GM12878 (cell line): ENCODE data around the gene EEF1A1. TPM values are rescaled to one million over a fixed set of nuclear protein-coding genes. Genes with fewer than 3 reads are reported as not detected.

ENCODE experiments used
- ATAC-seq: fragments of 200-7000 bp; cut with Tn5 transposase; 3 replicates; pipeline ENCODE4 v1.9.1; 2020; ENCODE audit warnings: mild to moderate bottlenecking, moderate library complexity
- BruUV-seq: library from RNA; stranded (reverse); fragments of 400-500 nt; replicated peaks from 2 replicates; lab custom pipeline; 2021; lab: Mats Ljungman, UMichigan
- CTCF ChIA-PET: fragments of 300-600 bp; sonication (Branson Sonifier 250); formaldehyde crosslinking; extraction: SDS; loops from one replicate; lab custom pipeline; 2021; ENCODE audit warnings: inconsistent platforms; lab: Yijun Ruan, JAX
- POLR2A ChIA-PET: fragments of 350-600 bp; formaldehyde crosslinking; extraction: SDS; loops from one replicate; lab custom pipeline; 2021; ENCODE audit warnings: inconsistent platforms; lab: Charles Lee
- RAD21 ChIA-PET: fragments of 300-600 bp; sonication (Branson Sonifier 250); formaldehyde crosslinking; loops from one replicate; lab custom pipeline; 2023; ENCODE audit warnings: antibody characterized with exemption; ENCODE audit not compliant: unreplicated experiment; lab: Charles Lee
- SMC1A ChIA-PET: fragments of 300-600 bp; sonication (Branson Sonifier 250); formaldehyde crosslinking; loops from one replicate; lab custom pipeline; 2023; ENCODE audit not compliant: unreplicated experiment, uncharacterized antibody; lab: Charles Lee
- DNase-seq: peaks from one replicate; pipeline ENCODE4 v3.0.0-alpha.2; 2011; ENCODE audit warnings: low read depth, low spot score
- FAIRE-seq: peaks from 3 replicates; lab custom pipeline; 2011; peaks lifted over from hg19 to GRCh38; lab: Jason Lieb, UNC
- H2AFZ ChIP-seq: 2 replicates; pipeline ENCODE4 v1.6.0; 2011; ENCODE audit warnings: low read depth, low read length, control low read depth; ENCODE audit not compliant: control insufficient read depth
- H3K27ac ChIP-seq: 2 replicates; pipeline ENCODE4 v1.5.1; 2011; ENCODE audit warnings: control low read depth; ENCODE audit not compliant: control insufficient read depth, insufficient read depth
- H3K27me3 ChIP-seq, 2 experiments: replicated peaks in 1 of 2; 2 replicates each; pipeline versions ENCODE4 v1.6.0 to v1.6.1; 2011; ENCODE audit warnings: low read length in 1 of 2; ENCODE audit not compliant: control insufficient read depth in 2 of 2, insufficient read depth in 2 of 2
- H3K36me3 ChIP-seq, 2 experiments: 2 replicates each; pipeline ENCODE4 v1.5.1; 2011; ENCODE audit warnings: low read length in 1 of 2; ENCODE audit not compliant: control insufficient read depth in 2 of 2, insufficient read depth in 2 of 2
- H3K4me1 ChIP-seq: 2 replicates; pipeline ENCODE4 v1.6.1; 2011; ENCODE audit warnings: mild to moderate bottlenecking, low read length, moderate library complexity, mixed read lengths; ENCODE audit not compliant: control insufficient read depth, insufficient read depth
- H3K4me2 ChIP-seq: 2 replicates; pipeline ENCODE4 v1.6.0; 2011; ENCODE audit warnings: control low read depth; ENCODE audit not compliant: control insufficient read depth, insufficient read depth
- H3K4me3 ChIP-seq: fragments of 200-600 bp; sonication (generic); 2 replicates; pipeline ENCODE4 v1.5.1; 2016
- H3K79me2 ChIP-seq: 2 replicates; pipeline ENCODE4 v1.6.0; 2011; ENCODE audit warnings: low read length; ENCODE audit not compliant: control insufficient read depth, insufficient read depth
- H3K9ac ChIP-seq: 2 replicates; pipeline ENCODE4 v1.8.0; 2011; ENCODE audit warnings: low read length, control low read depth, mixed read lengths; ENCODE audit not compliant: control insufficient read depth, insufficient read depth
- H3K9me3 ChIP-seq: replicated peaks from 3 replicates; pipeline ENCODE4 v1.5.1; 2011; ENCODE audit warnings: mild to moderate bottlenecking, low read length; ENCODE audit not compliant: control insufficient read depth, insufficient read depth
- H4K20me1 ChIP-seq: 2 replicates; pipeline ENCODE4 v1.6.0; 2011; ENCODE audit not compliant: control insufficient read depth, insufficient read depth
- BRCA1 ChIP-seq: IDR thresholded peaks from 2 replicates; pipeline ENCODE4 v1.6.1; 2011; ENCODE audit warnings: low read depth, low read length, improper control_type of control experiment
- CEBPB ChIP-seq, 2 experiments: fragments of 150-350 bp in 1 of 2; IDR thresholded peaks; 2 replicates each; pipeline ENCODE4 v1.6.1; 2012 to 2014; ENCODE audit warnings: low read depth in 2 of 2, low read length in 2 of 2, borderline replicate concordance in 1 of 2, inconsistent platforms in 1 of 2
- CEBPZ ChIP-seq: fragments of 150-350 bp; IDR thresholded peaks from 2 replicates; pipeline ENCODE4 v1.6.1; 2016; ENCODE audit warnings: low read depth, low read length
- KAT2A ChIP-seq: conservative IDR thresholded peaks from 2 replicates; pipeline ENCODE4 v1.6.1; 2011; ENCODE audit warnings: low read depth, low read length; ENCODE audit not compliant: control insufficient read depth
- MEF2B ChIP-seq: fragments of 450-650 bp; IDR thresholded peaks from 2 replicates; pipeline ENCODE4 v1.6.1; 2018; ENCODE audit warnings: mild to moderate bottlenecking, moderate library complexity; ENCODE audit not compliant: partially characterized antibody, poor library complexity, severe bottlenecking
- PRDM15 ChIP-seq: fragments of 450-650 bp; formaldehyde crosslinking; IDR thresholded peaks from 2 replicates; pipeline ENCODE4 v1.4.0; 2020; ENCODE audit warnings: mild to moderate bottlenecking, moderate library complexity
- RCOR1 ChIP-seq: conservative IDR thresholded peaks from 2 replicates; pipeline ENCODE4 v1.6.1; 2012; ENCODE audit warnings: low read depth, low read length, improper control_type of control experiment
- TARDBP ChIP-seq: IDR thresholded peaks from 2 replicates; pipeline ENCODE4 v1.6.1; 2016; ENCODE audit warnings: borderline replicate concordance
- WGBS: methylation state at CpG from one replicate; pipeline ENCODE4 v1.1.6; 2016; ENCODE audit warnings: low lambda C conversion rate; ENCODE audit not compliant: insufficient replicate concordance, insufficient coverage; ENCODE audit errors: missing lambda C conversion rate; 5-methylcytosine and 5-hydroxymethylcytosine counted together
- in situ Hi-C: fragments of 300-500 bp; cut with MboI; formaldehyde crosslinking; loops from 9 replicates; pipeline ENCODE4 v1.14.3; 2018; ENCODE audit warnings: mixed read lengths
- intact Hi-C: fragments of 100-400 bp; cut with micrococcal nuclease; formaldehyde crosslinking; loops from one replicate; pipeline ENCODE4 v1.14.2; 2022; ENCODE audit not compliant: unreplicated experiment
- polyA plus RNA-seq, 11 experiments: library from polyadenylated mRNA; depleted of rRNA in 4 of 11; unstranded in 6 of 11; stranded (reverse) in 5 of 11; fragments of >200 nt; fragmentation: Nextera tagmentation in 4 of 11; fragmentation: Illumina TruSeq in 1 of 11; extraction: Ambion mirVana in 4 of 11; extraction: Trizol in 1 of 11; gene quantifications; 1 replicate in 1 of 11; 2 replicates in 10 of 11; pipeline versions ENCODE4 v1.2.1 to v1.2.3, GENCODE V29; 2011 to 2016; ENCODE audit warnings: inconsistent platforms in 2 of 11, missing spikeins in 2 of 11, low read depth in 1 of 11
- total RNA-seq, 4 experiments: library from RNA; depleted of rRNA in 3 of 4; stranded (reverse); fragments of >200 nt in 3 of 4; fragmentation: Illumina TruSeq in 1 of 4; extraction: Trizol in 1 of 4; gene quantifications; 2 replicates each; pipeline versions ENCODE4 v1.2.1 to v1.2.3, GENCODE V29; 2013 to 2021

The EEF1A1 gene
- total and polyA plus RNA-seq, 10 of the 15 experiments (the other 5 are each of a cell fraction or from before 2014, with no cell fraction given), result 4,214 to 18,090 (median 14,132) TPM

- Histone ChIP-seq H3K27ac (no peak overlapping the region), H3K4me2 (no peak overlapping the region), H3K4me1 (peaks cover 5% of the 10 kb centered on the region), H3K4me3 (no peak overlapping the region), H3K9ac (no peak overlapping the region), H4K20me1 (no peaks in the 10 kb centered on the region; the same call in 1 of the 2 replicates), H3K9me3 (no peaks in the 10 kb centered on the region; the same call in 2 of the 3 replicates), H3K27me3 (no peaks in the 10 kb centered on the region), H3K36me3 (peaks cover 0 to 3% of the 10 kb centered on the region in 2 experiments; a peak in 1 of 4 replicates), H3K79me2 (no peaks in the 10 kb centered on the region), H2AFZ (no peak overlapping the region)
- WGBS, result 100% methylated on average over 1 of the region's 1 CpG
- DNase-seq (no peak), FAIRE-seq (no peak), ATAC-seq (no peak)
- TF ChIP-seq RCOR1, result no peak
- intact Hi-C loops, result no loop called here
- in situ Hi-C loops, result loop anchor here (25.0 kb wide), 1 partner anchor 102 kb away; no protein-coding TSS in a partner anchor
- POLR2A ChIA-PET, result interaction anchor here (2.2 kb wide), 1 partner anchor 12 kb away, joined by 21 read pairs; the partner anchor contains the start of gene EEF1A1
- RAD21 ChIA-PET, result interaction anchor here (0.8 to 1.6 kb wide), 4 partner anchors 9 to 94 kb away, joined by 3 to 5 read pairs (median 3); no protein-coding TSS in a partner anchor
- CTCF ChIA-PET, result interaction anchor here (1.5 kb wide), 1 partner anchor 76 kb away, joined by 3 read pairs; no protein-coding TSS in a partner anchor
- no TSS peak for BruUV-seq
- SMC1A ChIA-PET, result interaction anchor here (0.7 to 5.2 kb wide), 5 partner anchors 10 to 101 kb away, joined by 3 to 50 read pairs (median 5); no protein-coding TSS in a partner anchor
Observed at GRCh38 chr6:73509851-73510250, 11.0 kb downstream of the EEF1A1 start.

GRCh38 chr6:73508776-73509175 lies 12.1 kb downstream of the EEF1A1 start:
- ChIA-PET POLR2A (interaction anchor here (2.2 kb wide), 1 partner anchor 13 kb away, joined by 21 read pairs; the partner anchor contains the start of gene EEF1A1), SMC1A (interaction anchor here (1.1 to 1.5 kb wide), 5 partner anchors 9 to 18 kb away, joined by 3 to 6 read pairs (median 3); no protein-coding TSS in a partner anchor), RAD21 (interaction anchor here (0.6 to 1.5 kb wide), 3 partner anchors 10 to 47 kb away, joined by 3 read pairs; partner anchors contain the start of gene MTO1), CTCF (interaction anchor here (1.0 to 1.2 kb wide), 3 partner anchors 9 to 48 kb away, joined by 3 to 5 read pairs (median 4); partner anchors contain the start of gene MTO1)
- Histone ChIP-seq H3K4me1 (no peaks in the 10 kb centered on the region; the same call in 1 of the 2 replicates), H3K27ac (no peak overlapping the region), H3K36me3 (peaks cover 0 to 9% of the 10 kb centered on the region in 2 experiments; a peak in 2 of 4 replicates), H2AFZ (no peak overlapping the region), H3K9ac (no peak overlapping the region), H3K27me3 (no peaks in the 10 kb centered on the region), H3K4me2 (no peak overlapping the region), H3K79me2 (no peaks in the 10 kb centered on the region), H3K9me3 (no peaks in the 10 kb centered on the region; the same call in 2 of the 3 replicates), H4K20me1 (no peaks in the 10 kb centered on the region), H3K4me3 (no peak overlapping the region)
- FAIRE-seq (no peak), ATAC-seq (no peak), DNase-seq (no peak)
- WGBS, result 0% methylated on average over 1 of the region's 1 CpG
- intact Hi-C loops (no loop called here), in situ Hi-C loops (loop anchor here (25.0 kb wide), 1 partner anchor 104 kb away; no protein-coding TSS in a partner anchor)
- no TSS peak for BruUV-seq
- no peak for TF ChIP-seq KAT2A
- no peak for TF ChIP-seq MEF2B
- TF ChIP-seq CEBPZ, result no peak
- TF ChIP-seq CEBPB (IDR thresholded peaks at IDR 0.05; ENCODE audit: borderline replicate concordance in 1 of 2, low read depth in 2 of 2, low read length in 2 of 2), result no peak
- TF ChIP-seq TARDBP, result no peak
- no peak for TF ChIP-seq BRCA1
- no peak for TF ChIP-seq PRDM15 (CRISPR knock-in tag)
